Hematopoietic multipotent progenitor cell treated with erythropoietin and hydrocortisone succinate and interleukin-3 and kit ligand, for 6 days (in vitro differentiated cells): ENCODE results near the gene ZDHHC18.

Source experiments
- DNase-seq: peaks from one replicate; pipeline ENCODE4 v3.0.0-alpha.2; 2015

Gene ZDHHC18

GRCh38 chr1:26826261-26827105, at the start of gene ZDHHC18:
Gene ZDHHC18 (plus strand): TSS chr1:26826688. CDS start chr1:26826805, 117 bp downstream.
- DNase-seq = peak; percentile 75

- peak; percentile 75 for DNase-seq
Observed at GRCh38 chr1:26779098-26779668, 47.3 kb upstream of the ZDHHC18 start.

- no peak for DNase-seq
Observed at GRCh38 chr1:26780344-26780957, 46.0 kb upstream of the ZDHHC18 start.

- no peak for DNase-seq
Observed at GRCh38 chr1:26781206-26781825, 45.2 kb upstream of the ZDHHC18 start.

- DNase-seq = no peak
Observed at GRCh38 chr1:26782521-26783212, 43.8 kb upstream of the ZDHHC18 start.

- no peak for DNase-seq
Observed at GRCh38 chr1:26783646-26784022, 42.9 kb upstream of the ZDHHC18 start.

- DNase-seq = peak; percentile 96
Observed at GRCh38 chr1:26784023-26784871, 42.2 kb upstream of the ZDHHC18 start.

GRCh38 chr1:26784886-26785285, 41.6 kb upstream of the ZDHHC18 start:
- no peak for DNase-seq

GRCh38 chr1:26785611-26786436, 40.7 kb upstream of the ZDHHC18 start:
- DNase-seq = peak; percentile 62

- peak; percentile 99 for DNase-seq
Observed at GRCh38 chr1:26786437-26787380, 39.8 kb upstream of the ZDHHC18 start.

- no peak for DNase-seq
Observed at GRCh38 chr1:26787381-26787705, 39.1 kb upstream of the ZDHHC18 start.

GRCh38 chr1:26787706-26788514, 38.6 kb upstream of the ZDHHC18 start, which contains the start of gene PIGV:
Gene PIGV (plus strand): TSS chr1:26787950. CDS start chr1:26790816, 2,866 bp downstream.
- DNase-seq = peak; percentile 93

- DNase-seq = no peak
Observed at GRCh38 chr1:26788515-26788785, 38.0 kb upstream of the ZDHHC18 start.

- DNase-seq = peak; percentile 97
Observed at GRCh38 chr1:26788836-26789611, 37.5 kb upstream of the ZDHHC18 start.

- DNase-seq = no peak
Observed at GRCh38 chr1:26789612-26789865, 36.9 kb upstream of the ZDHHC18 start.

GRCh38 chr1:26789931-26790330, 36.6 kb upstream of the ZDHHC18 start:
- DNase-seq = no peak

GRCh38 chr1:26790551-26790953, 35.9 kb upstream of the ZDHHC18 start:
- DNase-seq = no peak

- peak; percentile 27 for DNase-seq
Observed at GRCh38 chr1:26791148-26791547, 35.3 kb upstream of the ZDHHC18 start.

- DNase-seq = peak; percentile 90
Observed at GRCh38 chr1:26791626-26792025, 34.9 kb upstream of the ZDHHC18 start.
